Measurements from ENCODE around the gene AIG1.

DNA sequence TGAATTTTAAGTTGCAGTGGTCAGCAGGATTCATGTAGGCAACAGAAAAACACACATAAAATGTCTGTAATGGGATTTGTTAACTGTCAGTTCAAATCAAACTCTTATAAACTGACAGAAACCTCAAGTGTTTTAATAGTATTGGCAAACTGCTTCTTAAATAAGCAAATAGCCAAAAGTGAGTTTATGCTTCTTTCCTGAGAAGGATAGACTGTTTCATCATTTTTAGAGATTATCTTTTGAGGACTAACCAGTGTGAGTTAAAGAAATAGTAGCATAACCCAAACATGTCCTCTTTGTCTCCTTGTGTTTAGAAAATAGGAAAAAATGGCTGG is 68.0 kb downstream of the AIG1 start:
- TF ChIP-seq EZH2 (IDR thresholded peaks at IDR 0.05) (no peak), EZH2phosphoT487 (IDR thresholded peaks at IDR 0.05) (no peak)
- TF ChIP-seq, protein P1, sequence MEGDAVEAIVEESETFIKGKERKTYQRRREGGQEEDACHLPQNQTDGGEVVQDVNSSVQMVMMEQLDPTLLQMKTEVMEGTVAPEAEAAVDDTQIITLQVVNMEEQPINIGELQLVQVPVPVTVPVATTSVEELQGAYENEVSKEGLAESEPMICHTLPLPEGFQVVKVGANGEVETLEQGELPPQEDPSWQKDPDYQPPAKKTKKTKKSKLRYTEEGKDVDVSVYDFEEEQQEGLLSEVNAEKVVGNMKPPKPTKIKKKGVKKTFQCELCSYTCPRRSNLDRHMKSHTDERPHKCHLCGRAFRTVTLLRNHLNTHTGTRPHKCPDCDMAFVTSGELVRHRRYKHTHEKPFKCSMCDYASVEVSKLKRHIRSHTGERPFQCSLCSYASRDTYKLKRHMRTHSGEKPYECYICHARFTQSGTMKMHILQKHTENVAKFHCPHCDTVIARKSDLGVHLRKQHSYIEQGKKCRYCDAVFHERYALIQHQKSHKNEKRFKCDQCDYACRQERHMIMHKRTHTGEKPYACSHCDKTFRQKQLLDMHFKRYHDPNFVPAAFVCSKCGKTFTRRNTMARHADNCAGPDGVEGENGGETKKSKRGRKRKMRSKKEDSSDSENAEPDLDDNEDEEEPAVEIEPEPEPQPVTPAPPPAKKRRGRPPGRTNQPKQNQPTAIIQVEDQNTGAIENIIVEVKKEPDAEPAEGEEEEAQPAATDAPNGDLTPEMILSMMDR (IDR thresholded peaks at IDR 0.05) = no peak
